CD4-positive, alpha-beta T cell treated with Interleukin-17A for 4 hours (primary cell): Measurements from ENCODE around the gene SUCLG2.

Source experiments
- DNase-seq: peaks from one replicate; pipeline ENCODE4 v3.0.0-alpha.2; 2020; ENCODE audit warnings: mixed read lengths

Gene SUCLG2

GRCh38 chr3:67648229-67648628, 6.2 kb downstream of the SUCLG2 start:
- DNase-seq = no peak

- DNase-seq = no peak
These were observed 7.0 kb downstream of the SUCLG2 start for GRCh38 chr3:67647390-67647878.

DNA sequence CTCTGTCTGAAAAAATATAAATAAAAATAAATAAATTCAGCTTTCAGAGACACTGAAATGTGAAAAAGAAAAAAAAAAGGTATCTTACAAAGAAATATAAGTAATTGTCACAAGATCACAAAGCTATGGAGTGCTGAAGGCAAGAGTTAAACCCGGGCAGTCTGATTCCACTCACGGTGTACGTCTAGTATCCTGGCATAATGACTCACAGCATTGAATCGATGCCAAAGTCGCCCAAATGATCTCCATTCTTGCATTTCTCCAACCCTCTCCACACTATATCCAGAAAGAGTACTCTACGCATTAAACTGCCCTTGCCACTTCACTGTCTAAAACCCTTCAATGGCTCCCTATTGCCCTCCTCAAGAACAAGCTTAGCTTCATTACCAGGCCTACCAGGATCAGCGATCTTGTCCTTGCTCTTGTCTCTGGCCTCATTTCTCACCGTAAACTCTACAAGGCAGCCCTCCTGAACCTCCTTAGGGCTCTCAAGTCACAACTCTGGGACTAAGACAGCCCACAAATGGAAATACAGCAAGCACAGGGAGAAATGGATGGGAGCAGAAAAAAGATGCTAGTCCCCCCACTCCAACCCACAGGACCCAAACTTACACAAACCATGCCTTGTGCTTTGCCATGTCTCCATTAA, 7.7 kb downstream of the SUCLG2 start:
- no peak for DNase-seq

DNA sequence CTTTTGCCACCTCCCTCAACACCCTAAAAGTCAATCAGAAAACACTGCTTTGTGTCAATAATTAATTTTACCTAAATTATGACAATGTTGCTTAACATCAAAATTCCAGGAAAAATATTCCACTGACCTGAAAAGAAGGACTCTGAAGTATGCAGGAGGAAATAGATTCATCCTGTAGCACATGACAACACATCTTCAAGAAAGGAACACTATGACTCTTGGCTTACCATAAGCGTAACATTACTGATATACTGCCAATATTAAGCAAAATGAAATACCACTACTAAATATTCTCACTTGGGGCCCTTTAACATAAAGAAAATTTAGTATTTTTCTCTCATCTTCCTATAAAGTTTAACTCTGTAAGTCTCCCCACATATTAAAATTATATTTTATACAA, 9.6 kb downstream of the SUCLG2 start:
- no peak for DNase-seq

DNA sequence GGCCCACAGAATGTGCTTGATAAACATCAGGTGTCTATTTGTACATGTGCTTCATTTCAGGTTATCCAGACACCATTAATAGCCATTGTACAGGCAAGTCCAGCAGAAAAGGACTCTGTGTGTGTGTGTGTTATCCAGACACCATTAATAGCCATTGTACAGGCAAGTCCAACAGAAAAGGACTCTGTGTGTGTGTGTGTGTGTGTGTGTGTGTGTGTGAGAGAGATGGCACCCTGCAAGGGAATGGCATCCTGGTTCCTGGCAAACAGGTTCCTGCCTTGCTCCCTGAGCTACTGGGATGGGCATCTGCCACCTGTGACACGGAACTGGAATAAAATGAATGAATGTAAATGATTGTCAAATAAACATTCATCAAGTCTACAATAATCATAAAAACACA, 11.7 kb downstream of the SUCLG2 start:
- no peak for DNase-seq

GRCh38 chr3:67642190-67642589, 12.2 kb downstream of the SUCLG2 start:
- no peak for DNase-seq

GRCh38 chr3:67641451-67641850, 13.0 kb downstream of the SUCLG2 start:
- no peak for DNase-seq

GRCh38 chr3:67640023-67640660, 14.3 kb downstream of the SUCLG2 start:
- no peak for DNase-seq

DNA sequence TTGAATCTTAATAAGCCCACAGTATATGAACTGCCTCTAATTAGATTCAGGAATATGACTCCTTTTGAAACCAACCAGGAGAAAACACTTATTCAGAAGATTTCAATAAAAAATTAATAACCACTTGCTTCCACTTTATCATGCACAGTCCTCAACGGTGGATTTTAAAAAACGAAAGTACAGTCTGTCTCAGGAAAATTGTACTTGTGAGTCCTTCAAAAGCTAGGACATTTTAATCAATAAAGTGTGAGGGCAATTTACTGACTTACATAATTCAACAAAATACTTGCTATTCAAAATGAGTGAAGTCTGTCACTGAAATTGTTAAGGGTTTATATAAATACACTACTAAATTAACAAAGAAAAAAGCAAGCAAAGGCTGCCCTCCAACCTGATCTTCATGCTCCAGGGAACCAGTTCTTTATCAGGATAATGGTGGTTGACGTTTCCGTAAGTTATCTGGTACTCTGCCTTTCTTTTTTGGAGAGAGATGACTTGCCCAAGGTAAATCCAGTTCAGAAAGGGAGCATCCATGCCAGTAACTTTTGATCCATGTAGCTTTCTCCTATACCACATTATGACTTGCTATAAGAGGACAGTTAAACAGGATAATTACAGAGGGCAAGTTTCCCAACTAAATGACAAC, 17.0 kb downstream of the SUCLG2 start:
- no peak for DNase-seq

GRCh38 chr3:67635806-67636205, 18.6 kb downstream of the SUCLG2 start:
- no peak for DNase-seq

DNA sequence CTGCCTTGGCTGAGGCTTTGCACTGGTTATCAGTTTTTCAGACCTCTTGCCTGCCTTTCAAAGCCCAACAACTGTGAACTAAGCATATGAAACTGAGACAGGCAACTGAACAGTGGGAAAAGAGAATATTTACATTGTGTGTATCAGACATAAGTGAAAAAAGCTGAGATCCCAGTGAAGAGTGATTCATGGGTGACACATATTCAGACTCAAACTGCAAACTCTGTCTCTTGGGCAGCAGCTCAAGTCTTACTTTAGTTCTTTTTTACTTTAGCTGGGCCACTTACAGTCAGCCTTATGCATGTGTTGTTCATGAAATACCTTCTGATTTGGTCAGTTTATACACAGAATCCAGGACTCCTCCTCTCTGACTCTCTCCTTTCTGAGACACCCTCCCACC, 19.2 kb downstream of the SUCLG2 start:
- no peak for DNase-seq

GRCh38 chr3:67630666-67631362, 23.6 kb downstream of the SUCLG2 start:
- DNase-seq = no peak

DNA sequence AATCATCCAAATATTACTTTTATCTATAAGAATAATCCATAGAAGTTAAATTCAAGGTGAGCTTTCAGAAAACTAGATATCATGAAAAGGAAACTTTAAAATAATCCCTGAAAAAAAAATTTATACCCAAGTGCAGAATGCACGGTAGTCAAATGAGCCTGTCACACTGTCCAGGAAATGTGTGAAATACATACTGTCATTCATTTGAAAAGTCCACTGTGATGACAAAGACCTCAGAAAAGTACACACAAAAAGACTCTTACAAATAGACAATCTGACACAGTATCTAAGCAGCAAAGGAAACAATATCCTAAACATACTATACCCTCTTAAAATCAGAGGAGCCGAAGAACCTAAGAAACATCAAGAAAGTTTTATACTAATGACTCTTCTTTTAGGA, 29.7 kb downstream of the SUCLG2 start:
- no peak for DNase-seq

DNA sequence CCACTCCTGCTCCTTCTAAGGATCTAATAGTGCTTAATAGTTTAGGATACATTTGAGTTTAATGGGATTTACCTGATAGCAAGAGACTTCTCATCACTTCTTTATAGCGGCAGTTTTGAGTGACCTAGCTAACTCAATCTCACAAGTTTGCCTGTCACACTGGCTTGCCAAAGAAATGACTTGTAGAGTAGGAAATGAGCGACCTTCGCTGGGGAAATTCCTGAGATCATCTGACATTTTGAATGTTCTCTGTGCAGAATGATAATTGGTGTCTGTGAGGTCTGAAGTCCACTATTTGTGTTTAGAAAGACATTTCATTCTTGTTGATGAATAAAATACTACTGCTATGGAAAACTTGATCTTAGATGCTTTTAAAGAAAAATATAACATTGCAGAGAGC, 30.3 kb downstream of the SUCLG2 start:
- DNase-seq = no peak

- no peak for DNase-seq
These were observed 31.8 kb downstream of the SUCLG2 start for GRCh38 chr3:67622652-67623051.

DNA sequence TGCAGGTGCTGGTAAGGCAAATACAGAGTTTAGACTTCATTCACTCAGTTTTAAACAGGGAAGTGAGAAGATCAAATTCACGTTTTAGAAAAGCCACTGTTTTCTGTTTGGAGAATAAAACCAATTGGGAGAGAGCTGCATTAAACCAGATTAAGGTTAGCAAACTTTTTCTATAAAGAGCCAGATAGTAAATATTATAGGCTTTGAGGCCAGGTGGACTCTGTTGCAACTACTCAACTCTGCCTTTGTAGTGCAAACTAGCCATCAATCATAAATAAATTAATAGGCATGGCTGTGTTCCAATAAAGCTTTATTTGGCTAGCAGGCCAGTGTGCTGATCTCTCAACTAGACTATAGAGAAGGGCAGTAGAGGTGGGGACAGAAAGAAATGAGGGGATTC, 33.5 kb downstream of the SUCLG2 start:
- no peak for DNase-seq

DNA sequence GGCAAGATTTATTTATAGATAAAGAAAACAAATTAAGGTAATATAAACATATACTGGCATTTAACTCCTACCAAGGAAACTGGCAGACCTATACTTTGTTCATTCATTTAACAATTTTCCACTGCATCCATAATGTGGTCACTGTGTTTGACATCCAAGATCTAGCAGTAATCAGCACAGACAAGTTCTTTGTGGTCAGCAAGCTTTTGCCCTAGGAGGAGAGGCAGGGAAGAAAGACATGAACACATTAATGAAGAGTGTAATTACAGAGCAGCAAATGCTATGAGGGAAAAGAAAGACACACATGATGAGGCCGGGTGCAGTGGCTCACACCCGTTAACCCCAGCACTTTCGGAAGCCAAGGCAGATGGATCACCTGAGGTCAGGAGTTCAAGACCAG, 34.4 kb downstream of the SUCLG2 start:
- DNase-seq = no peak

GRCh38 chr3:67617518-67617917, 36.9 kb downstream of the SUCLG2 start:
- no peak for DNase-seq

GRCh38 chr3:67616046-67616445, 38.4 kb downstream of the SUCLG2 start:
- DNase-seq = no peak

DNA sequence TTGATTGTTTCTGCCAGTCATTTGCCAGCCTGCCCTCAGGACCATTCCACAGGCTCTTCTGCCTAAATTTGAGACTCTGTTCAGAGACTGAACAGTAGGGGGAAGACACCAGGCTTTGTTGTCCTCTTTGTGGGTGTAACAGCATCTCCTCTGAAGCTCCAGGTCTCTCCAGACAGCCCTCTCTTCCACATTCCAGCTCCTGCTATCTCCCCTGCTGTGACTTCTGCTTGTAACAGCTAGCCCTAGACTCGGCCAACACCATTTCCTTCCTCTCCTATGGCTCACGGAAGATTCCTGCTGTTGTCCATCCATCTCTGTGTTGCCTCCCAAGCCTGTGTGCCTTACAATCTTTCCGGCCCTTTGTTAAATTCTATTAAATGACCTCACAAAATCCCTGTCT, 40.2 kb downstream of the SUCLG2 start:
- no peak for DNase-seq

- DNase-seq = no peak
These were observed 44.0 kb downstream of the SUCLG2 start for GRCh38 chr3:67610458-67610857.

DNA sequence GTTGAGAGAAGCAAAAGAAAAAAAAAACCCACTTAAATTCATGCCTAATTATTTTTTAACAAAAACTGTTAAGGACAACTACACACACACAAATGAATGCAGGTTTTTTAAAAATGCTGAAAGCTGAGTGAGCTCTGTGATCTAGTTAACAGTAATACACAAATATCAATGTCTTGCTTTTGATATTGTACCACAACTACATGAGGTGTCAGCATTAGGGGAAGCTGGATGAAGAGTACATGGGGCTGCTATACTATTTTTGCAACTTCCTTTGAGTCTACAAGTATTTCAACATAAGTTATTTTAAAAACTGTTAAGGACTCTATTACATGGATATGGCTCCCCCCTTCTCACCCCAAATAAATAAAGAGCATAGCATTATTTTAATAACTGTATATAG, 44.7 kb downstream of the SUCLG2 start:
- no peak for DNase-seq

DNA sequence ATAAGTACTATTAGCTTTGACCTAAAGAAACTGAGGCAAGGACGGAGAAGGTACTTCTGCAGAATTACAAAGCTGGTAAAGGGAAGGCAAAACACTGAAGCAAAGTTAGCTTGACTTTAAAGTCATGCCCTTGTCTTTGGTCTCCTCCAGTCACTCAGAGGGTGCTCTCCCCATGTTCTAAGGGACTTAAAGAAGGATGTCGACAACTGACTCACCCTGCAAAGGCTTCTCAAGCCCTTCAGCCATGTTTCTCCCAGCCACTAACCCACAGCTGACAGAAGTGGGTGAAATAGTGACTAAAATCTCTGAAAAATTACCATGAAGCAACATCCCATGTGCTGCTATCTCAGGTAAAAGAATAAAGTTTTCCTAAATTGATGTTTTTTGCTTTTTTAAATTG, 46.4 kb downstream of the SUCLG2 start:
- DNase-seq = no peak

DNA sequence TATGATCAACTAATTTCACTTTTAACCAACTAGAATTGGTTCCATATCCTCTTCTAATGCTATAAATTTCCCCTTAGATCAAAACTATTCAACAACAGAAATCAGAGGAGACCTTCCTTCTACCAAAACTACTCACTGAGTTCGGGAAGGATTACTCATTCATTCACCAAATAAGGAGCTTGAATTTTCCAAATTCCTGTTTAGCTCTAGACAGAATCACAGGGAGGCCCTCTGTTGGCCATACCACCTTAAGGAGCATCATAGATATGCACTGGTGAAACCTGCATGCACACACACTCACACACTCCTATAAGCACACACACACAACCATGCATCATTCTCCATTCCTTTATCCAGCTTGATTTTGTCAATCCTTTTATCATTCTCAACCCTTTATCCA, 49.0 kb downstream of the SUCLG2 start:
- peak; percentile 7 for DNase-seq
